Mucosa of stomach (tissue), 1 donor: ENCODE results near the gene KRTAP10-4.
"Not testable (repeated sequence)": the region's sequence is repeated elsewhere in the genome, so short reads cannot be mapped to it uniquely, and the experiment has no call there.

ENCODE experiments used
- H3K27me3 ChIP-seq: one replicate; pipeline ENCODE4 v1.7.0; 2013; ENCODE audit warnings: mild to moderate bottlenecking, low read length; ENCODE audit not compliant: control insufficient read depth, insufficient read depth
- H3K36me3 ChIP-seq: one replicate; pipeline ENCODE4 v1.7.0; 2013; ENCODE audit warnings: low read length; ENCODE audit not compliant: control insufficient read depth, insufficient read depth
- H3K4me1 ChIP-seq: one replicate; pipeline ENCODE4 v1.7.0; 2013; ENCODE audit warnings: mild to moderate bottlenecking, low read length; ENCODE audit not compliant: control insufficient read depth, insufficient read depth
- H3K4me3 ChIP-seq: one replicate; pipeline ENCODE4 v1.7.0; 2013; ENCODE audit warnings: low read length
- H3K9ac ChIP-seq: one replicate; pipeline ENCODE4 v1.7.0; 2013; ENCODE audit warnings: mild to moderate bottlenecking, low read length, moderate library complexity
- H3K9me3 ChIP-seq: one replicate; pipeline ENCODE4 v1.7.0; 2013; ENCODE audit warnings: mild to moderate bottlenecking, low read length, moderate library complexity; ENCODE audit not compliant: control insufficient read depth
- donor health status: Pancreatic carcinoma.

The KRTAP10-4 gene

GRCh38 chr21:44552136-44552535 is 21.4 kb upstream of the KRTAP10-4 start:
- Histone ChIP-seq H3K4me1 (peaks cover 5% of the 10 kb centered on the region), H3K9ac (no peak overlapping the region), H3K4me3 (no peak overlapping the region), H3K27me3 (peaks cover 4% of the 10 kb centered on the region), H3K36me3 (no peaks in the 10 kb centered on the region), H3K9me3 (no peaks in the 10 kb centered on the region)

- no peaks in the 10 kb centered on the region for H3K9me3 ChIP-seq
- H3K9ac ChIP-seq = no peak overlapping the region
- peaks cover 7% of the 10 kb centered on the region for H3K27me3 ChIP-seq
Measured at GRCh38 chr21:44552681-44553080, 20.8 kb upstream of the KRTAP10-4 start.

GRCh38 chr21:44555200-44555875 is 18.2 kb upstream of the KRTAP10-4 start:
- H3K4me1 ChIP-seq = no peaks in the 10 kb centered on the region
- no peak overlapping the region for H3K4me3 ChIP-seq
- peaks cover 8% of the 10 kb centered on the region for H3K27me3 ChIP-seq
- no peaks in the 10 kb centered on the region for H3K36me3 ChIP-seq
- H3K9ac ChIP-seq = no peak overlapping the region
- H3K9me3 ChIP-seq = no peaks in the 10 kb centered on the region

More at GRCh38 chr21:44552681-44553080, 20.8 kb upstream of the KRTAP10-4 start:
- H3K4me3 ChIP-seq = no peak overlapping the region
- no peaks in the 10 kb centered on the region for H3K36me3 ChIP-seq
- H3K4me1 ChIP-seq = peaks cover 5% of the 10 kb centered on the region

GRCh38 chr21:44556879-44557278 is 16.6 kb upstream of the KRTAP10-4 start:
- H3K9ac ChIP-seq = no peak overlapping the region
- no peaks in the 10 kb centered on the region for H3K36me3 ChIP-seq
- H3K27me3 ChIP-seq = peaks cover 8% of the 10 kb centered on the region
- H3K9me3 ChIP-seq = no peaks in the 10 kb centered on the region
- no peaks in the 10 kb centered on the region for H3K4me1 ChIP-seq
- H3K4me3 ChIP-seq = no peak overlapping the region

GRCh38 chr21:44557491-44558328 is 15.8 kb upstream of the KRTAP10-4 start:
- Histone ChIP-seq H3K9me3 (no peaks in the 10 kb centered on the region), H3K9ac (no peak overlapping the region), H3K36me3 (no peaks in the 10 kb centered on the region), H3K27me3 (peaks cover 8% of the 10 kb centered on the region), H3K4me3 (no peak overlapping the region), H3K4me1 (no peaks in the 10 kb centered on the region)

- H3K27me3 ChIP-seq, H3K4me1 ChIP-seq, H3K9me3 ChIP-seq, H3K4me3 ChIP-seq, H3K9ac ChIP-seq, H3K36me3 ChIP-seq: not testable (repeated sequence)
Measured at GRCh38 chr21:44558329-44558675, 15.2 kb upstream of the KRTAP10-4 start.

- Histone ChIP-seq H3K36me3 (no peaks in the 10 kb centered on the region), H3K4me1 (no peaks in the 10 kb centered on the region), H3K4me3 (no peak within 1 kb of the TSS), H3K27me3 (peaks cover 8% of the 10 kb centered on the region), H3K9me3 (no peaks in the 10 kb centered on the region), H3K9ac (no peak within 1 kb of the TSS)
Measured at GRCh38 chr21:44558695-44559094, 14.8 kb upstream of the KRTAP10-4 start, which contains the start of gene KRTAP10-3. KRTAP10-3 (minus strand) TSS chr21:44558795; CDS start chr21:44558715, 80 bp downstream.

- H3K9ac ChIP-seq = no peak overlapping the region
- no peaks in the 10 kb centered on the region for H3K36me3 ChIP-seq
- no peaks in the 10 kb centered on the region for H3K4me1 ChIP-seq
- H3K27me3 ChIP-seq = no peaks in the 10 kb centered on the region
- no peak overlapping the region for H3K4me3 ChIP-seq
- no peaks in the 10 kb centered on the region for H3K9me3 ChIP-seq
Measured at GRCh38 chr21:44564099-44564498, 9.4 kb upstream of the KRTAP10-4 start.

- no peaks in the 10 kb centered on the region for H3K4me1 ChIP-seq
- no peaks in the 10 kb centered on the region for H3K36me3 ChIP-seq
- H3K9ac ChIP-seq = no peak overlapping the region
- H3K4me3 ChIP-seq = no peak overlapping the region
- no peaks in the 10 kb centered on the region for H3K27me3 ChIP-seq
- H3K9me3 ChIP-seq = no peaks in the 10 kb centered on the region
Measured at GRCh38 chr21:44564886-44565598, 8.5 kb upstream of the KRTAP10-4 start.

GRCh38 chr21:44566403-44566802 is 7.1 kb upstream of the KRTAP10-4 start:
- Histone ChIP-seq H3K27me3 (no peaks in the 10 kb centered on the region), H3K4me1 (no peaks in the 10 kb centered on the region), H3K4me3 (no peak overlapping the region), H3K36me3 (no peaks in the 10 kb centered on the region), H3K9ac (no peak overlapping the region), H3K9me3 (no peaks in the 10 kb centered on the region)

- Histone ChIP-seq H3K9ac (no peak overlapping the region), H3K4me3 (no peak overlapping the region), H3K36me3 (no peaks in the 10 kb centered on the region), H3K27me3 (peaks cover 4% of the 10 kb centered on the region), H3K9me3 (no peaks in the 10 kb centered on the region), H3K4me1 (peaks cover 2% of the 10 kb centered on the region)
Measured at GRCh38 chr21:44567481-44568171, 5.9 kb upstream of the KRTAP10-4 start.
